SK-N-SH (cell line): ENCODE data around the gene TRIM69. TPM values are rescaled to one million over a fixed set of nuclear protein-coding genes. Genes with fewer than 3 reads are reported as not detected.

Source experiments
- CTCF ChIA-PET: fragments of 300-600, 350-600 bp; formaldehyde crosslinking; extraction: SDS; loops from one replicate; lab custom pipeline; 2021; lab: Yijun Ruan, JAX
- POLR2A ChIA-PET: fragments of 350-600 bp; sonication (Branson Sonifier 250); formaldehyde crosslinking; extraction: SDS; loops from one replicate; lab custom pipeline; 2020; ENCODE audit warnings: antibody characterized with exemption, inconsistent platforms; lab: Yijun Ruan, JAX
- DNase-seq: peaks from one replicate; pipeline ENCODE4 v3.0.0; 2012
- H2AFZ ChIP-seq: fragments of 200-600 bp; sonication (generic); 2 replicates; pipeline ENCODE4 v1.8.1; 2016; ENCODE audit warnings: antibody characterized with exemption, mild to moderate bottlenecking, low read depth
- H3F3A ChIP-seq: fragments of 200-600 bp; sonication (generic); replicated peaks from 2 replicates; pipeline ENCODE3; 2016; ENCODE audit warnings: antibody characterized with exemption, mild to moderate bottlenecking; ENCODE audit not compliant: insufficient read depth
- H3K27ac ChIP-seq, 2 experiments: fragments of 200-500 bp in 1 of 2; fragments of 200-600 bp in 1 of 2; sonication (Bioruptor generic) in 1 of 2; sonication (generic), shearing (Covaris generic) in 1 of 2; 2 replicates each; pipeline versions ENCODE4 v1.5.1 to v1.6.1; 2014 to 2016; ENCODE audit warnings: low read depth in 2 of 2, inconsistent platforms in 1 of 2, low read length in 1 of 2, mild to moderate bottlenecking in 1 of 2, mixed read lengths in 1 of 2
- H3K27me3 ChIP-seq: fragments of 200-600 bp; sonication (generic), shearing (Covaris generic); 2 replicates; pipeline ENCODE4 v1.6.1; 2016; ENCODE audit warnings: mixed run types; ENCODE audit not compliant: insufficient read depth
- H3K36me3 ChIP-seq, 2 experiments: fragments of 200-500 bp in 1 of 2; fragments of 200-600 bp in 1 of 2; sonication (Bioruptor generic) in 1 of 2; sonication (generic) in 1 of 2; replicated peaks in 1 of 2; 2 replicates each; pipeline versions ENCODE3 to v1.5.1; 2014 to 2016; ENCODE audit warnings: low read length in 1 of 2, mild to moderate bottlenecking in 1 of 2; ENCODE audit not compliant: insufficient read depth in 2 of 2, control insufficient read depth in 1 of 2
- H3K4me1 ChIP-seq, 2 experiments: fragments of 200-500 bp in 1 of 2; fragments of 200-600 bp in 1 of 2; sonication (Bioruptor generic) in 1 of 2; sonication (generic), shearing (Covaris generic) in 1 of 2; 2 replicates each; pipeline versions ENCODE4 v1.5.1 to v1.6.1; 2014 to 2016; ENCODE audit warnings: low read depth in 1 of 2, low read length in 1 of 2, mixed run types in 1 of 2; ENCODE audit not compliant: insufficient read depth in 2 of 2, control insufficient read depth in 1 of 2
- H3K4me2 ChIP-seq: fragments of 200-600 bp; sonication (generic), shearing (Covaris generic); 2 replicates; pipeline ENCODE4 v1.6.1; 2017; ENCODE audit warnings: mixed run types
- H3K4me3 ChIP-seq, 2 experiments: fragments of 200-500 bp in 1 of 2; fragments of 200-600 bp in 1 of 2; sonication (Bioruptor generic) in 1 of 2; sonication (generic), shearing (Covaris generic) in 1 of 2; 2 replicates each; pipeline versions ENCODE4 v1.5.1 to v1.8.1; 2014 to 2016; ENCODE audit warnings: low read depth in 2 of 2, inconsistent platforms in 1 of 2, low read length in 1 of 2, mild to moderate bottlenecking in 1 of 2, mixed read lengths in 1 of 2, moderate library complexity in 1 of 2
- H3K79me2 ChIP-seq: fragments of 200-600 bp; sonication (generic); 2 replicates; pipeline ENCODE4 v1.8.1; 2017; ENCODE audit warnings: mild to moderate bottlenecking; ENCODE audit not compliant: insufficient read depth
- H3K9ac ChIP-seq: fragments of 200-600 bp; sonication (generic); 2 replicates; pipeline ENCODE4 v1.6.1; 2017; ENCODE audit warnings: mixed run types
- H3K9me2 ChIP-seq: fragments of 200-600 bp; sonication (generic); 2 replicates; pipeline ENCODE4 v1.6.1; 2017; ENCODE audit warnings: mixed run types
- H3K9me3 ChIP-seq: fragments of 200-600 bp; sonication (generic); 2 replicates; pipeline ENCODE4 v1.6.1; 2017; ENCODE audit warnings: mixed run types, mild to moderate bottlenecking, moderate library complexity
- H4K20me1 ChIP-seq: fragments of 200-600 bp; sonication (generic); 2 replicates; pipeline ENCODE4 v1.6.1; 2017; ENCODE audit warnings: mild to moderate bottlenecking, mixed run types; ENCODE audit not compliant: insufficient read depth
- EP300 ChIP-seq, 2 experiments: IDR thresholded peaks; 2 replicates each; pipeline versions ENCODE4 v1.4.0 to v1.6.1; 2012; ENCODE audit warnings: borderline replicate concordance in 1 of 2, low read depth in 1 of 2, low read length in 1 of 2
- EZH2phosphoT487 ChIP-seq: fragments of 200-600 bp; sonication (generic); IDR thresholded peaks from 2 replicates; pipeline ENCODE4 v1.6.1; 2017; ENCODE audit warnings: low read depth, mixed run types, mild to moderate bottlenecking, antibody characterized with exemption, moderate library complexity, borderline replicate concordance
- FOXJ3 ChIP-seq: sonication (generic); formaldehyde crosslinking; IDR thresholded peaks from 2 replicates; pipeline ENCODE4 v1.5.1; 2020; ENCODE audit warnings: mild to moderate bottlenecking, missing genetic modification reagents
- FOXM1 ChIP-seq: IDR thresholded peaks from 2 replicates; pipeline ENCODE4 v1.4.0; 2012; ENCODE audit warnings: low read depth, mild to moderate bottlenecking
- GABPA ChIP-seq: IDR thresholded peaks from 2 replicates; pipeline ENCODE4 v1.4.0; 2012; ENCODE audit warnings: low read depth, mild to moderate bottlenecking
- JUND ChIP-seq: IDR thresholded peaks from 2 replicates; pipeline ENCODE4 v1.4.0; 2012
- MEF2A ChIP-seq: IDR thresholded peaks from 2 replicates; pipeline ENCODE4 v1.4.0; 2012; ENCODE audit warnings: low read depth, borderline replicate concordance
- MXI1 ChIP-seq: IDR thresholded peaks from 2 replicates; pipeline ENCODE4 v1.6.1; 2012; ENCODE audit warnings: mild to moderate bottlenecking, low read depth, low read length, improper control_type of control experiment
- NFIC ChIP-seq: IDR thresholded peaks from 2 replicates; pipeline ENCODE4 v1.4.0; 2012; ENCODE audit warnings: borderline replicate concordance
- NRF1 ChIP-seq: IDR thresholded peaks from 2 replicates; pipeline ENCODE4 v1.6.1; 2012; ENCODE audit warnings: low read depth, mild to moderate bottlenecking, low read length
- POLR2AphosphoS5 ChIP-seq: IDR thresholded peaks from 2 replicates; pipeline ENCODE4 v1.6.1; 2012; ENCODE audit warnings: low read depth, low read length
- RAD21 ChIP-seq: IDR thresholded peaks from 2 replicates; pipeline ENCODE4 v1.6.1; 2012; ENCODE audit warnings: mild to moderate bottlenecking, low read length
- RFX5 ChIP-seq: IDR thresholded peaks from 2 replicates; pipeline ENCODE4 v1.6.1; 2012; ENCODE audit warnings: mild to moderate bottlenecking, improper control_type of control experiment, low read length
- SIN3A ChIP-seq: IDR thresholded peaks from 2 replicates; pipeline ENCODE4 v1.6.1; 2012; ENCODE audit warnings: low read depth, mild to moderate bottlenecking, low read length, moderate library complexity, borderline replicate concordance
- TCF12 ChIP-seq: IDR thresholded peaks from 2 replicates; pipeline ENCODE4 v1.4.0; 2012
- WGBS: methylation state at CpG from one replicate; pipeline ENCODE4 v1.1.6; 2017; ENCODE audit warnings: low lambda C conversion rate; 5-methylcytosine and 5-hydroxymethylcytosine counted together
- polyA plus RNA-seq, 3 experiments: library from polyadenylated mRNA; depleted of rRNA; stranded (reverse); fragments of >200 nt; gene quantifications; 2 replicates each; pipeline ENCODE4 v1.2.3, GENCODE V29; 2012
- TF ChIP-seq, protein P1 (sequence below): IDR thresholded peaks from 2 replicates; pipeline ENCODE4; 2012
- TF ChIP-seq, protein P2 (sequence below): fragments of 150-350 bp; IDR thresholded peaks from 2 replicates; pipeline ENCODE4 v1.6.1; 2016; ENCODE audit warnings: mild to moderate bottlenecking, low read depth, low read length
- TF ChIP-seq, protein P3 (sequence below): IDR thresholded peaks from 2 replicates; pipeline ENCODE4 v1.4.0; 2012; ENCODE audit warnings: low read depth, borderline replicate concordance

The TRIM69 gene
- polyA plus RNA-seq, 1 of the 3 experiments (the other 2 are of a cell fraction), result 9.7 TPM

DNA sequence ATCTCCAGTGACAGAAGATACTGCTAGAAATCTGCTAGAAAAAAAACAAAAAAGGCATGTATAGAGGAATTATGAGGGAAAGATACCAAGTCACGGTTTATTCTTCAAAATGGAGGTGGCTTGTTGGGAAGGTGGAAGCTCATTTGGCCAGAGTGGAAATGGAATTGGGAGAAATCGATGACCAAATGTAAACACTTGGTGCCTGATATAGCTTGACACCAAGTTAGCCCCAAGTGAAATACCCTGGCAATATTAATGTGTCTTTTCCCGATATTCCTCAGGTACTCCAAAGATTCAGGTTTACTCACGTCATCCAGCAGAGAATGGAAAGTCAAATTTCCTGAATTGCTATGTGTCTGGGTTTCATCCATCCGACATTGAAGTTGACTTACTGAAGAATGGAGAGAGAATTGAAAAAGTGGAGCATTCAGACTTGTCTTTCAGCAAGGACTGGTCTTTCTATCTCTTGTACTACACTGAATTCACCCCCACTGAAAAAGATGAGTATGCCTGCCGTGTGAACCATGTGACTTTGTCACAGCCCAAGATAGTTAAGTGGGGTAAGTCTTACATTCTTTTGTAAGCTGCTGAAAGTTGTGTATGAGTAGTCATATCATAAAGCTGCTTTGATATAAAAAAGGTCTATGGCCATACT lies 21.1 kb upstream of the TRIM69 start:
- Histone ChIP-seq H3K4me2 (no peak overlapping the region), H4K20me1 (peaks cover 12% of the 10 kb centered on the region; the same call in 1 of the 2 replicates), H3K4me3 (no peak overlapping the region), H3K27ac (no peak overlapping the region), H2AFZ (no peak overlapping the region), H3K9me3 (no peaks in the 10 kb centered on the region), H3K36me3 (peaks cover 37 to 39% of the 10 kb centered on the region in 2 experiments), H3K9ac (no peak overlapping the region)
- no peak for DNase-seq
- CTCF ChIA-PET, result interaction anchor here (0.6 to 11.4 kb wide), 3 partner anchors 22 to 239 kb away, joined by 3 to 117 read pairs (median 27); partner anchors contain the start of genes SPG11 and TRIM69
- WGBS, result 91% methylated on average over 6 of the region's 6 CpGs
- POLR2A ChIA-PET, result interaction anchor here (3.5 kb wide), 1 partner anchor 13 kb away, joined by 19 read pairs; no protein-coding TSS in a partner anchor
- TF ChIP-seq GABPA (no peak), TCF12 (no peak), NRF1 (no peak), NFIC (no peak), EZH2phosphoT487 (no peak), FOXJ3 (no peak), RAD21 (no peak), JUND (no peak), FOXM1 (no peak), SIN3A (no peak), EP300 (IDR thresholded peaks at IDR 0.05; ENCODE audit: borderline replicate concordance in 1 of 2, low read depth in 1 of 2, low read length in 1 of 2) (no peak), POLR2AphosphoS5 (no peak), MEF2A (no peak), RFX5 (no peak), MXI1 (no peak)
- TF ChIP-seq, protein P1, sequence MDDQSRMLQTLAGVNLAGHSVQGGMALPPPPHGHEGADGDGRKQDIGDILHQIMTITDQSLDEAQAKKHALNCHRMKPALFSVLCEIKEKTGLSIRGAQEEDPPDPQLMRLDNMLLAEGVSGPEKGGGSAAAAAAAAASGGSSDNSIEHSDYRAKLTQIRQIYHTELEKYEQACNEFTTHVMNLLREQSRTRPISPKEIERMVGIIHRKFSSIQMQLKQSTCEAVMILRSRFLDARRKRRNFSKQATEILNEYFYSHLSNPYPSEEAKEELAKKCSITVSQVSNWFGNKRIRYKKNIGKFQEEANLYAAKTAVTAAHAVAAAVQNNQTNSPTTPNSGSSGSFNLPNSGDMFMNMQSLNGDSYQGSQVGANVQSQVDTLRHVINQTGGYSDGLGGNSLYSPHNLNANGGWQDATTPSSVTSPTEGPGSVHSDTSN, result no peak
- TF ChIP-seq, protein P2, sequence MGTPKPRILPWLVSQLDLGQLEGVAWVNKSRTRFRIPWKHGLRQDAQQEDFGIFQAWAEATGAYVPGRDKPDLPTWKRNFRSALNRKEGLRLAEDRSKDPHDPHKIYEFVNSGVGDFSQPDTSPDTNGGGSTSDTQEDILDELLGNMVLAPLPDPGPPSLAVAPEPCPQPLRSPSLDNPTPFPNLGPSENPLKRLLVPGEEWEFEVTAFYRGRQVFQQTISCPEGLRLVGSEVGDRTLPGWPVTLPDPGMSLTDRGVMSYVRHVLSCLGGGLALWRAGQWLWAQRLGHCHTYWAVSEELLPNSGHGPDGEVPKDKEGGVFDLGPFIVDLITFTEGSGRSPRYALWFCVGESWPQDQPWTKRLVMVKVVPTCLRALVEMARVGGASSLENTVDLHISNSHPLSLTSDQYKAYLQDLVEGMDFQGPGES, result no peak
- TF ChIP-seq, protein P3, sequence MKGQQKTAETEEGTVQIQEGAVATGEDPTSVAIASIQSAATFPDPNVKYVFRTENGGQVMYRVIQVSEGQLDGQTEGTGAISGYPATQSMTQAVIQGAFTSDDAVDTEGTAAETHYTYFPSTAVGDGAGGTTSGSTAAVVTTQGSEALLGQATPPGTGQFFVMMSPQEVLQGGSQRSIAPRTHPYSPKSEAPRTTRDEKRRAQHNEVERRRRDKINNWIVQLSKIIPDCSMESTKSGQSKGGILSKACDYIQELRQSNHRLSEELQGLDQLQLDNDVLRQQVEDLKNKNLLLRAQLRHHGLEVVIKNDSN, result no peak
- TF ChIP-seq, all 33 proteins: peak for 0
- Histone ChIP-seq H3K4me1 (no peaks in the 10 kb centered on the region; a peak in 2 of 4 replicates), H3K79me2 (peaks cover 41% of the 10 kb centered on the region), H3F3A (peaks cover 15% of the 10 kb centered on the region), H3K9me2 (no peaks in the 10 kb centered on the region), H3K27me3 (no peaks in the 10 kb centered on the region)
